Measurements from ENCODE around the gene IAPP. TPM values are rescaled to one million over a fixed set of nuclear protein-coding genes. Genes with fewer than 3 reads are reported as not detected.

The IAPP gene
- total RNA-seq, 1 donor from 2014 or later: 0.28 TPM

DNA sequence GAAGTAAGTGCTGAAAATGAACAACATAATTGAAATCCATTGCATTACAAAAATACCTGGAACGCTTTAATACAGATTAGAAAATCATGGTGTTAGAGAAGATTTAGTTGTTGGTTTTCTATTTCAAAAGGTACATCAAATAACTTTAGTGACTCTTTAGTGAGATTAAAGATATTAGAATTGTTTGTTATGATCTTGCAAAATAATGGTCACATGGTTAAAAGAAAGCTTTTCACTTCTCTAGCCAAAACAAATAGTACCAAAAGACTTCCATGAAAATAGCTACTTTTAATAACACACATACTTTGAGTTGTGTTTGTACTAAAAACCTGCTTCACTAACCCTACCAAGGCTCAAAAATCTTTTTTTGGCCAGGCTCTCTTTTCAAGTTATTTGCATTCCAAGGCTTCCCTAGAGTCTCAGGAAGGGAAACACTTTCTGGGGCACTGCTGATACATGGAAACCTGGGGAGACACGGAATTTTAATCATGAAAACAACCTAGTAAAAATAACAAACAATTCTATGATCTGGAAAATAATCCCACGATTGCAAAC, 37.9 kb upstream of the IAPP start, which contains the start of gene SLCO1A2:
Gene SLCO1A2, minus strand, starts transcription at position 147 of the 555 bp plus-strand sequence. CDS start 270 bp downstream, outside the sequence.
- no peak for DNase-seq (ENCODE audit: low read depth, low spot score)
- peaks cover 9% of the 10 kb centered on the region for H3K9me3 Mint-ChIP-seq
- TF ChIP-seq, protein P1, sequence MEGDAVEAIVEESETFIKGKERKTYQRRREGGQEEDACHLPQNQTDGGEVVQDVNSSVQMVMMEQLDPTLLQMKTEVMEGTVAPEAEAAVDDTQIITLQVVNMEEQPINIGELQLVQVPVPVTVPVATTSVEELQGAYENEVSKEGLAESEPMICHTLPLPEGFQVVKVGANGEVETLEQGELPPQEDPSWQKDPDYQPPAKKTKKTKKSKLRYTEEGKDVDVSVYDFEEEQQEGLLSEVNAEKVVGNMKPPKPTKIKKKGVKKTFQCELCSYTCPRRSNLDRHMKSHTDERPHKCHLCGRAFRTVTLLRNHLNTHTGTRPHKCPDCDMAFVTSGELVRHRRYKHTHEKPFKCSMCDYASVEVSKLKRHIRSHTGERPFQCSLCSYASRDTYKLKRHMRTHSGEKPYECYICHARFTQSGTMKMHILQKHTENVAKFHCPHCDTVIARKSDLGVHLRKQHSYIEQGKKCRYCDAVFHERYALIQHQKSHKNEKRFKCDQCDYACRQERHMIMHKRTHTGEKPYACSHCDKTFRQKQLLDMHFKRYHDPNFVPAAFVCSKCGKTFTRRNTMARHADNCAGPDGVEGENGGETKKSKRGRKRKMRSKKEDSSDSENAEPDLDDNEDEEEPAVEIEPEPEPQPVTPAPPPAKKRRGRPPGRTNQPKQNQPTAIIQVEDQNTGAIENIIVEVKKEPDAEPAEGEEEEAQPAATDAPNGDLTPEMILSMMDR (conservative IDR thresholded peaks at IDR 0.05): no peak
- H3K27ac Mint-ChIP-seq (ENCODE audit: unreplicated experiment): no peak within 1 kb of the TSS
- H3K4me3 Mint-ChIP-seq: no peak within 1 kb of the TSS
- H3K27me3 Mint-ChIP-seq (ENCODE audit: low read depth): no peaks in the 10 kb centered on the region
- H3K36me3 Mint-ChIP-seq (ENCODE audit: low read depth): peaks cover 24% of the 10 kb centered on the region
- H3K4me1 Mint-ChIP-seq: no peaks in the 10 kb centered on the region

DNA sequence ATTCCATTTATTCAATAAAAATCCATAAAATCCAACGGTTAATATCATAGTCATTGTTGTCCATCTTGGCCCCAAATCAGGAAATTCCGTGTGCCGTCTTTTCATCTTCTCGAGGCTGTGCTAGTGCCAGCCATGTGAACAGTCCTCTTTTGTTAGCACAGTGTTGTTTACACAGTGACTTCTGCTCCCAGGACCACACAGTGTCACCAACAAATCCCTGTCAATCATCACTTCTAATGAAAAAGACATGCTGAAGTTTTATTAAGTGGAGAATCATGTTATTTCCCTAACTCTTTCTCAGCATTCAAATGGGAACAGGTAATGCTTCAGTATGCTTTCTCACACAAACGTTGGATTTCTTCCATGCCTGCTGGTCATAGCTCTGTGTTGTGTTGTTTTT, 36.0 kb upstream of the IAPP start:
- no peak overlapping the region for H3K27ac Mint-ChIP-seq (ENCODE audit: unreplicated experiment)
- no peak for DNase-seq (ENCODE audit: low read depth, low spot score)
- H3K9me3 Mint-ChIP-seq: peaks cover 6% of the 10 kb centered on the region
- H3K4me3 Mint-ChIP-seq: no peak overlapping the region
- peaks cover 14% of the 10 kb centered on the region for H3K36me3 Mint-ChIP-seq (ENCODE audit: low read depth)
- H3K4me1 Mint-ChIP-seq: no peaks in the 10 kb centered on the region
- TF ChIP-seq, protein P1 (conservative IDR thresholded peaks at IDR 0.05): no peak
- no peaks in the 10 kb centered on the region for H3K27me3 Mint-ChIP-seq (ENCODE audit: low read depth)

DNA sequence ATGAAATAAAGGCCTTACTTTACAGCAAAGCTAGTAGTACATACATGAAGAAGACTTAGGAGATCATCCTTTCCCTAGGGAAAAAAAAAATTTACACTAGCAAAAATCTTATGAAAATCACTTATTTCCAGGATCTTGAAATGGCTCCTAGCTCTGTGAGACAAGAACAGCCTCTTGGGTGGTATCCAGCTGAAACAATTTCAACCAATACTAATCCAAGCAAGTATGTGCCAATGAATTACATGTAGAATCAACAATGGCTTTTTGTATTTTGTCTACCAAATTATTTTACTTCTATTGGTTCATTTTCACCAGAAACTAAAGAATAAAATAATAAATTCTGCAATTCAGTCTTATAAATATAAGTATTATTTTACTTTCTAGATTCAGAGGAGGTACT, 35.2 kb upstream of the IAPP start:
- no peak for DNase-seq (ENCODE audit: low read depth, low spot score)
- H3K36me3 Mint-ChIP-seq (ENCODE audit: low read depth): peaks cover 8% of the 10 kb centered on the region
- H3K4me3 Mint-ChIP-seq: no peak overlapping the region
- no peaks in the 10 kb centered on the region for H3K4me1 Mint-ChIP-seq
- no peak overlapping the region for H3K27ac Mint-ChIP-seq (ENCODE audit: unreplicated experiment)
- no peaks in the 10 kb centered on the region for H3K27me3 Mint-ChIP-seq (ENCODE audit: low read depth)
- TF ChIP-seq, protein P1 (conservative IDR thresholded peaks at IDR 0.05): no peak
- H3K9me3 Mint-ChIP-seq: peaks cover 3% of the 10 kb centered on the region

DNA sequence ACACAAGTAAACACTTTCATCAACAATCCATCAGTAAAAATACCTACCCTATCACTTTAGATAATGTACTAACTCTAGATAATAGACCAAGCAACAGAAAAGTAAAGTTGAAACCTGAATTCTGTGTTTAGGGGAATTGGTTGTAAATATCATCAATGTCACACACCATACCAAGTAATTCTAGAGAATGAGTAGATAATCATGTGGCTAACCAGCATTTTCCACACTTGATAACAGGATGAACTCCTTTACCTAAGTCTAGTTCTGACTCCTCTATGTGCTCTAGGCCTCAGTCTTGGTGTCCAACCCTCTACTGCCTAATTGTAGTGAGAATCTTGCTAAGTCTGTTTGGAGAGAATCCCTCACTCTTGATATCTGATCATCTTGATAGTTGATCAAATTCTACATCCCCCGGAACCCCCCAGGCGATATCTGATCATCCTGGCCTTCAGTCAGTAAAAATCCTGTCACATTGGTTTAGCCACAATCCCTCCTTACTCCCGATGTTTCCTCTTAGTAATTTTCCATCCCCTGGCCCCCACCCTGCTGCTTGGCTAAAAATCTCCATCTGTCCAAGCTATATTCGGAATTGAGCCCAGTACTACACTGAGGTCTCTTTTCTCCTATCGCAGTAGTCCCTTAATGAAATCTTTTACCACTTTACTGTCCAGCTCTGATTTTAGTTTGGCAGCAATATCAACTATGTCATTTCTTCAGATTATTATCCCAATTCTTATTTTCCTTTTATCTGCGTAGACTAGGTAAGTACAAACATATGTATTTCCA, 34.5 kb upstream of the IAPP start:
- peaks cover 8% of the 10 kb centered on the region for H3K36me3 Mint-ChIP-seq (ENCODE audit: low read depth)
- DNase-seq (ENCODE audit: low read depth, low spot score): no peak
- TF ChIP-seq, protein P1 (conservative IDR thresholded peaks at IDR 0.05): no peak
- no peaks in the 10 kb centered on the region for H3K27me3 Mint-ChIP-seq (ENCODE audit: low read depth)
- H3K9me3 Mint-ChIP-seq: peaks cover 3% of the 10 kb centered on the region
- no peak overlapping the region for H3K4me3 Mint-ChIP-seq
- no peaks in the 10 kb centered on the region for H3K4me1 Mint-ChIP-seq
- no peak overlapping the region for H3K27ac Mint-ChIP-seq (ENCODE audit: unreplicated experiment)

DNA sequence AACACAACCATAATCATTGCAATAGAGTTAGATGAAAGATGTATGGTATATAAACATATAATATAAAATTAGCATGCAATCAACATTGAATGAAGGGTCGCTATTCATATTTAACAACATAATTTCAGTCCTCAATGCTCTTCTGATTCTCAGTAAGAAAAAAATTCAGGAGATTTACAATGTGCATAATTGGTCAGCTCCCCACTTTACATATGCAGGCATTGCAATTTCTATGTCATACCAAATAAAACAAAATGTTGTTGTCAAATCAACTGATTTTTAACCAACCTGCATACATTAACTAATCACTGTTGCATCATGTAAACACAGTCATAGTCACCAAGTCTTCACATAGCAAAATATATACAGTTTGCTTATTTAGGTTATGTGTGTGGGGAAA, 32.8 kb upstream of the IAPP start:
- no peak for DNase-seq (ENCODE audit: low read depth, low spot score)
- Mint-ChIP-seq H3K36me3 (ENCODE audit: low read depth) (peaks cover 8% of the 10 kb centered on the region), H3K4me1 (no peaks in the 10 kb centered on the region), H3K27me3 (ENCODE audit: low read depth) (no peaks in the 10 kb centered on the region), H3K9me3 (peaks cover 3% of the 10 kb centered on the region), H3K27ac (ENCODE audit: unreplicated experiment) (no peak overlapping the region), H3K4me3 (no peak overlapping the region)
- TF ChIP-seq, protein P1 (conservative IDR thresholded peaks at IDR 0.05): no peak

All from neural crest cell (in vitro differentiated cells).